GM19025 (cell line): ENCODE results near the gene CHST9.
"Not testable (repeated sequence)": the region's sequence is repeated elsewhere in the genome, so short reads cannot be mapped to it uniquely, and the experiment has no call there.

ENCODE experiments used
- ATAC-seq: cut with Tn5 transposase; IDR thresholded peaks from one replicate; pipeline ENCODE4 v1.9.1; 2021; ENCODE audit warnings: mild to moderate bottlenecking, low read depth, moderate library complexity; ENCODE audit not compliant: unreplicated experiment

The CHST9 gene

GRCh38 chr18:26948703-26949102 lies 236.4 kb downstream of the CHST9 start:
- ATAC-seq, result no peak

- no peak for ATAC-seq
Observed at GRCh38 chr18:26943906-26944305, 241.2 kb downstream of the CHST9 start.

DNA sequence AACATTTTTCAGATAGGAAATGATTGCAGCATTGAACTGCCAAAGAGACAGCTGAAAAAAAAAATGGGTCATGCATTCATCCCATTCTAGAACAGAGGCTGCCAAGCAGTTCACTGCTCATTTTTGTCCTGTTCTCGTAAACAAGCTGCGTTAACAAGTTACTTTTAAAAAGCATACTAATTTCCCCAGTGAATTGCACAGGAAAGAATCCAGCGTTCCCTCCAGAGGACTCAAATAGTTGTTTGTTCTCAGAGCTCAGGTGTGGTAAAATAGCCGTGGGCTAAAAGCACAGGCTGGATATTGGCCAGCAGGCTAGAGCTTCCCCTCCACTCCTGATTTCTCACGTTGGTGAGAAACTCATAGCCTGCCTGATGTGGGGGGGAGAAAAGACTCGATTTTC lies 243.5 kb downstream of the CHST9 start:
- ATAC-seq, result no peak

- ATAC-seq, result no peak
Observed at GRCh38 chr18:26940744-26941398, 244.2 kb downstream of the CHST9 start.

DNA sequence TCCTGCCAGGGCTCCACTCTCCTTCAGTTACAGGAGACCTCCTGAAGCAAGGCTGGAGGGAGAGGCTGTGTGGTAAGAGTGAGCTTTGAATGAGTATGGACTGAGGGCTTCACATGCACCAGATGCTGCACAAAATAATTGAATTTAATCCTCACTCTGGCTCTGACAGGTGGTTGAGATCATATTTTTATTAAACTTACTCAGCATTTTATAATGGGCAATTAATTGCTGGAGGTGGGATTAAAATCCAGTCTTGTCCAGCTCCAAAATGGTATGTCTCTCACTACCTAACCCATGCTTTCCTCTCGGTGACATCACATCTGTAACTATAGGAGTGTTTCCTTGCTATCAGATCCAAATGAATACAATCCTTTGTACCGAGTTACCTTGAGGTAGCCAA lies 253.4 kb downstream of the CHST9 start:
- no peak for ATAC-seq

DNA sequence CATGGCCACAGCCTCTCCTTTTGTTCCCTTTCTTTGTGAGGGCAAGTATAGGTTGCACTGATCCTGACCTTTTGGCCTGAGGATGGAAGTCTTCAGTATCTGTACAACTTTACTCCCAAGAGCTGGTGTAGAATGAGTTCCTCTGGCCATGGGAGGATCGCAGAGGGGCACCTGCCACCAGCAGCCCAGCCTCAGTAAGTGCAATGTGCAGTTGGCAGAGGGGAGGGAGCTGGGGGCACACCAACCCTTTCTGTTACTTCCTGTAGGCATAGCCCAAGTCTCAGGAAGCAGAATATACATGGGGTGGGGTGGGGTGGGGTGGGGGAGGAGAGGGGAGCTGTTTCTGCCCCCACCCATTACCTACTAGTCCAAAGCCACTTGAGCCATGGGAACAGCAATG lies 254.5 kb downstream of the CHST9 start:
- ATAC-seq, result no peak

- ATAC-seq, result no peak
Observed at GRCh38 chr18:26928670-26929313, 256.3 kb downstream of the CHST9 start.

GRCh38 chr18:26927822-26928221 lies 257.3 kb downstream of the CHST9 start:
- ATAC-seq, result not testable (repeated sequence)

GRCh38 chr18:26926066-26926675 lies 258.9 kb downstream of the CHST9 start:
- ATAC-seq, result no peak

DNA sequence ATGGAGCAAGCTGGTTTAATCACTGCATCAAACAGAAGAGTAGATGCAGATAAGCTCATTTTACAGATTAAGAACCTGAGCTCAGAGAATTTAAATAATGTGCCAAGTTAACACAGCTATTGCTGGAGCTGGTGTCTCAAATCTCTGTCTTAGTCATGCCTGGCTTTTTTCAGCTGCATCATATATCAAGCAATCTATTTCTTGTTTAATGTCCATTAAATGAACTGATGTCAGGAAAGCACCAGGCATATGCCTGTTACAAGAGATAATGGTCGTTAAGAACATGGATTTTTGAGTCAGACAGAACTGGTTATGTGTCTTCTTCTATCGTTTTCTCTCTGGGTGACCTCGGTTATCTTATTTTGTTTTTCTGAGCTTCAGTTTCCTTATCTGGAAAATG lies 259.8 kb downstream of the CHST9 start:
- ATAC-seq, result no peak

- ATAC-seq, result no peak
Observed at GRCh38 chr18:26922313-26922712, 262.8 kb downstream of the CHST9 start.

DNA sequence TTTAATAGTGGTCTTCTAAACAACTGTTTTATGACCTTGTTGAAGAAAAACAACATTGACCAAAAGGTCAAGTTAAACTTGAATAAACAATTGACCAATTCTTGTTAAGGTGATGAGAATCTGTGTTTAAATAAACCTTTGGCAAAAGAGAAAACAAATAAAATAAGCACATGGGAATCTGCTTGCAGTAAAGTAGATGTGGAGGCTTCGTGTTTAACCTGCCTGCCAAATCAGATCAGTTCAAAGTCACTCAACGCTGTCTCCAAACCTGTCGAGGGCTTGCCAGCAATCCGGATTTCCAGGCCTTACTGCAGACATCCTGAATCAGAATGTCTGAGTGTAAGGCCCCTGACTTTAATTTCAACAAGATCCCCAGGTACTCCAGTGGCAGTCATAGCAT lies 264.5 kb downstream of the CHST9 start:
- ATAC-seq, result no peak

DNA sequence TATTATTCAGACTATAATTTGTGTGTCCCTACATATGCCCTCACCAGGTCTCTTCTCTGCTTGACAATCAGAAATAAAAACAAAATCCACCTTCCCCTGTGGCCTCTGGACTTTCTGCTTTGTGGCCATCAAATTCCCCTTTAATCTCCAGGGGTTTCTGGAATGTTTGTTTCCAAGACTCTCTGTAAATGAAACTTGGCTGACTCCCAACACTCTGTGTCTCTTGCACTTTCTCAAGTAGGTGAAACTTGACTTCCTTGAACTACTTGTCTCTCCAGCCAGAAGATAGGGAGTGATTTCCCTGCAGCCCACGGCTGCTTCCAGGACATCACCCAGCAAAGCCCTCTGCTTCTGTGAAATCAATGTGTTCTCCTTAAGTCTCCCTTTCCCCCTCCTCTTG lies 265.5 kb downstream of the CHST9 start:
- no peak for ATAC-seq

DNA sequence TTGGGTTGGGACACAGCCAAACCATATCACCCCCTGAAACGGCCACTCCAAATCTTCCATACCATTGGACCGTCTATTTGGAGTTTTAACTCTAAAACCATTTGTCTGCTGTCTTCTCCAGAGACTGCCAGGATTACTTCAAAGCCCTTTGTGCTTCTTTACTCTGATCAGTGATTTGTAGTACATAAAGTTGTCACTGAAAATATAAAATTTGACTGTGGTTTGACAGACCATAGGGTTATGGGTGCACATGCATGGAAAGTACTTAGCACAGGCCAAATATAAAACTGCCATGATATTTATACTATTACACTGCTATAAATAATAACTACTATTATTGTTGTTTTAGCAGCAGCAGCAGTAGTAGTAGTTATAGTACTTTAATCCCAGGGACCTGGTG lies 265.9 kb downstream of the CHST9 start:
- no peak for ATAC-seq

- ATAC-seq, result no peak
Observed at GRCh38 chr18:26911840-26912239, 273.3 kb downstream of the CHST9 start.

GRCh38 chr18:26909599-26910290 lies 275.4 kb downstream of the CHST9 start:
- ATAC-seq, result no peak

DNA sequence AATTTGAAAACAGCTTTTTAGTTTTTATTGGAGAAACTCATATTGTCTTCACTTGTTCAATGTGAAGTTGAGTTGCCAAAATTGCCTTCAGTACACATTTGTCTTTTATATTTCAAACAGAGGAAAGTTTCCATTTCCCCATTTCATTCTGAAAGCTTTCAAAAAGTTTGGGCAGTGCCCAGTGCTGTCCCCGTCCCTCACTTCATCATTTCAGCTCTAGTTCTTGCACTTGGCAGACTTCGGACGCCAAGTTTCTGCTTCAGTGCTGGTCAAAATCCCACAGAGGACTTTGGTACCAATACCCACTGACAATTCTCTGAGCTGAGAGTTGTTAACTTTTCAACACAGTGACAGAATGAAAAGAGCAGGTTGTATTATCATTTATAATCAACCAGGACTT lies 276.2 kb downstream of the CHST9 start:
- no peak for ATAC-seq

DNA sequence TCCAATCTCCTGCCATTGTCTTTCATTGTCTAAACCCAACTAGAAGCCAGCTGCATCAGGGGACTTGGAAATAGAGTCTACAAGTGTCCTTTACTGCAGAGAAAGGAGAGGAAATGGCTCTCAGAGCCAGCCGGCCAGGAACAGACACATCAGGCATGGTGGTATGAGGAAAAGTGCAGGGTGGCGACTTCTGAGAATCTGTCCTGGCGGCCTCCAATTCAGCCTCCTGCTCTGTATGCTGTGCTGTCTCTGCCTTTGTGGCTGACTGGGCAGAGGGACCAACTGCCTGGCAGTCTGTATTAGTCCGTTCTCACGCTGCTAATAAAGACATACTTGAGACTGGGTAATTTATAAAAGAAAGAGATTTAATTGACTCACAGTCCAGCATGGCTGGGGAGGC lies 282.8 kb downstream of the CHST9 start:
- ATAC-seq, result no peak

GRCh38 chr18:26901020-26901419 lies 284.1 kb downstream of the CHST9 start:
- no peak for ATAC-seq

DNA sequence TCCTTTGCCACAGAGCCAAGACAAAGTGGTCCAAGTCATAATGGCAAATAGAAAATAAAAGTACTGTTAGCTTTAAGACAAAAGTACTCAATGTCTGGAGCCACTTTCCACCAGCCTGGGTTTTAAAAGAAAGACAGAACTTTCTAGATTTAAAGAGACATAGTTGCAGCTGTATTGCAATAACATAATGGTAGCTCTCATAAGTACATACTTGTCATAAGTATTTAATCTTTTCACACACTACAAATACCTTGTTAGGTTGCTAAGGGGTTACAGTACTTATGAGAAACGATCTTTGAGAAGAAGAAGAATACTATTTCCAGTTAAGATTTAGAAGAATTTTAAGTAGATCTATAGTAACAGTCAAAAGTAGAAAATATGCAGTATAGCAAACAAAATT lies 290.7 kb downstream of the CHST9 start:
- no peak for ATAC-seq

GRCh38 chr18:26893996-26894395 lies 291.1 kb downstream of the CHST9 start:
- no peak for ATAC-seq
